Pancreas (tissue), 10 donors: ENCODE measurements around the gene FAM76A. TPM values are rescaled to one million over a fixed set of nuclear protein-coding genes. Genes with fewer than 3 reads are reported as not detected.

Experiments used
- ATAC-seq, 4 donors: fragments of 200-7000 bp; cut with Tn5 transposase; one replicate each; pipeline versions ENCODE4 v1.8.0 to v1.9.1; 2020; ENCODE audit warnings: mild to moderate bottlenecking in 4 of 4, moderate library complexity in 4 of 4
- DNase-seq, 6 donors: peaks; one replicate each; pipeline ENCODE4 v3.0.0-alpha.2; 2020
- FAIRE-seq: peaks from 2 replicates; lab custom pipeline; 2012; peaks lifted over from hg19 to GRCh38; lab: Jason Lieb, UNC
- H3K27ac ChIP-seq, 4 donors: fragments of 200-600 bp; sonication (generic); 1 replicate in 3 of 4; 2 replicates in 1 of 4; pipeline versions ENCODE4 v1.5.0 to v1.8.0; 2020
- H3K27me3 ChIP-seq, 4 donors: fragments of 200-600 bp; one replicate each; pipeline ENCODE4 v1.8.0; 2021
- H3K36me3 ChIP-seq, 3 donors: fragments of 200-600 bp; sonication (generic) in 1 of 3; one replicate each; pipeline versions ENCODE4 v1.5.0 to v1.8.0; 2020 to 2021
- H3K4me1 ChIP-seq, 3 donors: fragments of 200-600 bp; one replicate each; pipeline ENCODE4 v1.8.0; 2021
- H3K4me3 ChIP-seq, 4 donors: fragments of 200-600 bp; sonication (generic) in 2 of 4; one replicate each; pipeline versions ENCODE4 v1.5.0 to v1.8.0; 2020 to 2021
- H3K9me3 ChIP-seq, 4 donors: fragments of 200-600 bp; one replicate each; pipeline ENCODE4 v1.8.0; 2021
- WGBS, 2 donors: extraction: QIAGEN DNeasy Blood & Tissue Kit; methylation state at CpG; one replicate each; pipeline ENCODE4 v1.1.7; 2013; 5-methylcytosine and 5-hydroxymethylcytosine counted together
- intact Hi-C, 3 donors: fragments of 100-400 bp; cut with DNase I; formaldehyde crosslinking; loops; one replicate each; pipeline versions ENCODE4 v1.11.1 to v1.14.2; 2022
- polyA plus RNA-seq, 2 donors: library from polyadenylated mRNA; stranded (reverse); fragments of 200-250 nt; gene quantifications; one replicate each; pipeline ENCODE4 v1.2.3, GENCODE V29; 2013
- total RNA-seq, 6 donors: library from RNA; stranded (reverse); fragmentation: NEBNext Ultra II Directional in 4 of 6; extraction: Animal tissue kit (Norgen Biotek cat#: 25700) in 4 of 6; gene quantifications; one replicate each; pipeline versions ENCODE4 v1.2.1 to v1.2.4, GENCODE V29; 2021 to 2023
- TF ChIP-seq, protein P1 (sequence below), 4 donors: fragments of 200-600 bp; sonication (generic) in 3 of 4; IDR thresholded peaks; one replicate each; pipeline versions ENCODE4 v1.5.0 to v1.8.0; 2021; ENCODE audit warnings: antibody characterized with exemption in 4 of 4
- donor health status: healthy with polysubstance abuse.
- donor health status: DM: no; HTN: no; CAD: no; lungs with moderate emphysema.
- donor health status: DM: no; HTN: no; CAD: no.
- donor health status: control.
- donor health status: control.
- donor health status: Bipolar disorder and iron deficiency.
- donor health status: DM: yes; HTN: yes; CAD: no.
- donor health status: DM: no; HTN: no; CAD: no.
- donor health status: DM: no; HTN: no; CAD: no.
- donor health status: DM: yes; HTN: yes; CAD: no.

Gene FAM76A
- total and polyA plus RNA-seq, 8 donors: 4.3 to 8.7 (median 6.3) TPM

DNA sequence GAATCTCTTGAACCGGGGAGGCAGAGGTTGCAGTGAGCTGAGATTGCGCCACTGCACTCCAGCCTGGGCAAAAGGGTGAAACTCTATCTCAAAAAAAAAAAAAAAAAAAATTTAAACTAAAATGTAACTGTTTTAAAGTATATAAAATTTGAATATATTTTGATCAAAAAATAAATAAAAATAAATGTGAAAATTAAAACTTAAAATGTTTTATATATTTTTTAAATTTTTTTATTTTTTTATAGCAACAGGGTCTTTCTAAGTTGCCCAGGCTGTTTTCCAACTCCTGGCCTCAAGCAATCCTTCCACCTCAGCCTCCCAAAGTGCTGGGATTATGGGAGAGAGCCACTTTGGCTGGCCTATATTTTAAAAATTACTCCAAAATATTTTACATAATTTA lies 15.2 kb upstream of the FAM76A start:
- intact Hi-C loops: no loop called here
- Histone ChIP-seq H3K9me3 (no peaks in the 10 kb centered on the region), H3K27ac (no peak overlapping the region), H3K27me3 (no peaks in the 10 kb centered on the region), H3K36me3 (no peaks in the 10 kb centered on the region), H3K4me1 (peaks cover 0 to 2% (median 0%) of the 10 kb centered on the region in 3 donors), H3K4me3 (no peak overlapping the region)
- ATAC-seq (no peak), FAIRE-seq (no peak), DNase-seq (no peak)
- 100% methylated on average over 2 of the region's 2 CpGs for WGBS, 2 donors
- TF ChIP-seq, protein P1, sequence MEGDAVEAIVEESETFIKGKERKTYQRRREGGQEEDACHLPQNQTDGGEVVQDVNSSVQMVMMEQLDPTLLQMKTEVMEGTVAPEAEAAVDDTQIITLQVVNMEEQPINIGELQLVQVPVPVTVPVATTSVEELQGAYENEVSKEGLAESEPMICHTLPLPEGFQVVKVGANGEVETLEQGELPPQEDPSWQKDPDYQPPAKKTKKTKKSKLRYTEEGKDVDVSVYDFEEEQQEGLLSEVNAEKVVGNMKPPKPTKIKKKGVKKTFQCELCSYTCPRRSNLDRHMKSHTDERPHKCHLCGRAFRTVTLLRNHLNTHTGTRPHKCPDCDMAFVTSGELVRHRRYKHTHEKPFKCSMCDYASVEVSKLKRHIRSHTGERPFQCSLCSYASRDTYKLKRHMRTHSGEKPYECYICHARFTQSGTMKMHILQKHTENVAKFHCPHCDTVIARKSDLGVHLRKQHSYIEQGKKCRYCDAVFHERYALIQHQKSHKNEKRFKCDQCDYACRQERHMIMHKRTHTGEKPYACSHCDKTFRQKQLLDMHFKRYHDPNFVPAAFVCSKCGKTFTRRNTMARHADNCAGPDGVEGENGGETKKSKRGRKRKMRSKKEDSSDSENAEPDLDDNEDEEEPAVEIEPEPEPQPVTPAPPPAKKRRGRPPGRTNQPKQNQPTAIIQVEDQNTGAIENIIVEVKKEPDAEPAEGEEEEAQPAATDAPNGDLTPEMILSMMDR (IDR thresholded peaks at IDR 0.05): no peak

DNA sequence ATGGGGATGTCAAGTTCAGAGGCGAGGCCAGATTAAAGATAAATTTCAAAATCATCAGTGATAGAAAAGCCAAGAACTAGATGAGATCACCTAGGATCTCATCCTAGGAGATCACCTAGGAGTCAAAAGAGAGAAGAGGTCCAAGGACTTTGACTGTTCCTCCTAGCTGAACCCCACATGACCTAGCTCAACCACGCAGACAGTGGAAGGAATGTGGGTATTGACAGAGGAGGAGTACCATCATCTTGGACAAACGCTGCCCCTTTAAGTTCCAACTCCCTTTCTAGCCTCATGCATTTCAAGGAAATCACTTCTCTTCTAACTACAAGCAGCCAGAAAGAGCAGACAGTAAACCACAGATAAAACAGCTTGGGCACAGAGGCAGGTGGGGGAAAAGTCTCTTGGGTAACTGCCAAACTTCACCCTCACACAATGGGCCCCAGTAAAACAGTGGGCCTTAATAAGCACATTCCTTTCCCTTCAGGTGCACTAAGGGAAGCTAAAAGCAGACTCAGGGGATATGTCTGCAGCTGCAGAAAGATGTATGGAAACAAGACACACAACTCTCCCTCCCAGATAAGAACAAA lies 12.5 kb upstream of the FAM76A start:
- no peaks in the 10 kb centered on the region for H3K27me3 ChIP-seq
- peaks cover 0 to 5% (median 0%) of the 10 kb centered on the region in 3 donors for H3K4me1 ChIP-seq

DNA sequence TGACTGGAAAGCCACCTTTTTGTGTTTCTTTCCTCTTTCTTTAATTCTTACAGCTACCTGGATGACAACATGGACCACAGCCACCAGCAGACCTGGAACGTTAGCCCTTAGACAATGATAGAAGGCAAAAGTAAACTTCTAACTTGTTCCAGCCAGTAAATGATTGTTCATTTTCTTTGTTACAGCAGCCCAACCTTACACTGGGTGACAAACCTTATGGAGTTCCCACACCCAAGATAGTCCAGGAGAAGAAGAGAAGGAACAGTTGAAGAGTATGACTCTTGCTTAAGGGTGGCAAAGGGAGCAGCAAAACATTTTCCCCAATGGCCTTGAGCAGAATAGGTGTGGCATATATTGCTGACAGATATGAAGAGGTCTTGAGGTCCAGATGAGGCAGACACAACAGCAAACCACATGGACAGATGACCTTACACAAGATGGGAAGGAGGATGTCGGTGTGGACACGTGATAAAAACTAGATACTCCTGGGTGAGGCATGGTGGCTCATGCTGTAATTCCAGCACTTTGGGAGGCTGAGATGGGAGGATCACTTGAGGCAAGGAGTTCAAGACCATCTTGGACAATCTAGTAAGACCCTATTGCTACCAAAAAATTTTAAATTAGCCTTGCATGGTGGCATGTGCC lies 11.8 kb upstream of the FAM76A start:
- TF ChIP-seq, protein P1 (IDR thresholded peaks at IDR 0.05): no peak
- DNase-seq: no peak
- WGBS, 2 donors: 59 to 67% methylated on average over 3 of the region's 3 CpGs
- H3K36me3 ChIP-seq: no peaks in the 10 kb centered on the region
- H3K27me3 ChIP-seq: no peaks in the 10 kb centered on the region
- H3K4me1 ChIP-seq: peaks cover 0 to 5% (median 0%) of the 10 kb centered on the region in 3 donors
- H3K27ac ChIP-seq: no peak overlapping the region
- no peak overlapping the region for H3K4me3 ChIP-seq
- FAIRE-seq: no peak
- intact Hi-C loops: no loop called here
- no peaks in the 10 kb centered on the region for H3K9me3 ChIP-seq
- ATAC-seq: no peak

More for the DNA sequence above, 12.5 kb upstream of the FAM76A start:
- FAIRE-seq (no peak), DNase-seq (no peak), ATAC-seq (no peak)
- Histone ChIP-seq H3K27ac (no peak overlapping the region), H3K36me3 (no peaks in the 10 kb centered on the region), H3K4me3 (no peak overlapping the region), H3K9me3 (no peaks in the 10 kb centered on the region)
- WGBS, 2 donors: 53 to 56% methylated on average over 3 of the region's 3 CpGs
- intact Hi-C loops: no loop called here
- TF ChIP-seq, protein P1 (IDR thresholded peaks at IDR 0.05): no peak

DNA sequence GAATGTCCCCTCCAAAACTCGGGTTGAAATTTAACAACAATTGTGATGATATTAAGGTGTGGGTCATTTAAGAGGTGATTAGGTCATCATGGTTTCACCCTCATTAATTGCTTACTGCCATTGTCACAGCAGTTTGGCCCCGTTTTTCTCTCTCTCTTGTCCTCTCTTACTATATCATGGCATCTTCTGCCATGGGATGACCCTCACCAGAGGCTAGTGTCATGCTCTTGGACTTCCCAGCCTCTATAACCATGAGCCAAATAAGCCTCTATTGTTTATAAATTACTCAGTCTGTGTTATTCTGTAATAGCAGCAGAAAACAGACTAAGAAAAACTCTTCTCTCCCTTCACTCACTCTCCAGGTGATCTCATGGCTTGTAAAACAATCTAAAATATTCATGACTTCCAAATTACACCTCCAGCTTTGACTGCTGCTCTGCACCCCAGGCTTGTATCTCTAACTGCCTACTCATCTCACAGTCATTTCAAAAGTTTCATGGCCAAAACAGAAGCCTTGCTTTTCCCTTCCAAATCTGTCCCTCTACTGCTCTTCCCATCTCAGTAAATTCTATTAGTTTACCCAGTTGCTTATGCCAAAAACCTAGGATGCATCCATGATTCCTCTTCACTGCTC lies 9.4 kb upstream of the FAM76A start:
- intact Hi-C loops: no loop called here
- Histone ChIP-seq H3K4me1 (peaks cover 0 to 5% (median 0%) of the 10 kb centered on the region in 3 donors), H3K4me3 (no peak overlapping the region), H3K27me3 (no peaks in the 10 kb centered on the region), H3K27ac (no peak overlapping the region), H3K36me3 (no peaks in the 10 kb centered on the region), H3K9me3 (no peaks in the 10 kb centered on the region)
- ATAC-seq: no peak
- WGBS, 2 donors: 40 to 48% methylated on average over 2 of the region's 2 CpGs
- TF ChIP-seq, protein P1 (IDR thresholded peaks at IDR 0.05): no peak
- DNase-seq: no peak
- FAIRE-seq: no peak
